Testis (tissue), 3 donors: ENCODE data around the gene INF2. TPM values are rescaled to one million over a fixed set of nuclear protein-coding genes. Genes with fewer than 3 reads are reported as not detected.

Experiments used
- DNase-seq: peaks from one replicate; pipeline ENCODE4 v3.0.0-alpha.2; 2019
- H3K27ac ChIP-seq, 2 donors: fragments of 200-600 bp; sonication (generic); one replicate each; pipeline ENCODE4 v1.5.1; 2019
- H3K27me3 ChIP-seq: fragments of 200-600 bp; sonication (generic); one replicate; pipeline ENCODE4 v1.5.1; 2019
- H3K36me3 ChIP-seq: fragments of 200-600 bp; sonication (generic); one replicate; pipeline ENCODE4 v1.5.1; 2017; ENCODE audit warnings: low read depth; ENCODE audit errors: missing control alignments
- H3K4me1 ChIP-seq: fragments of 200-600 bp; sonication (generic); one replicate; pipeline ENCODE4 v1.5.1; 2019
- H3K4me3 ChIP-seq, 2 donors: fragments of 200-600 bp; sonication (generic); one replicate each; pipeline ENCODE4 v1.5.1; 2017 to 2019
- H3K9me3 ChIP-seq: fragments of 200-600 bp; sonication (generic); one replicate; pipeline ENCODE4 v1.5.1; 2017
- POLR2A ChIP-seq: fragments of 450-650 bp; IDR thresholded peaks from one replicate; pipeline ENCODE4 v1.6.1; 2017; ENCODE audit warnings: antibody characterized with exemption, mild to moderate bottlenecking, moderate library complexity
- WGBS, 2 donors: methylation state at CpG; one replicate each; pipeline ENCODE4 v1.1.5; 2018; 5-methylcytosine and 5-hydroxymethylcytosine counted together
- intact Hi-C: fragments of 100-400 bp; cut with DNase I; formaldehyde crosslinking; loops from one replicate; pipeline ENCODE4 v1.15.1; 2023; ENCODE audit warnings: low total_unique reads
- polyA plus RNA-seq: library from polyadenylated mRNA; stranded (reverse); fragments of 350-450 nt; fragmentation: Illumina TruSeq; extraction: RNeasy Lipid Tissue Mini Kit (QIAGEN cat#74804); gene quantifications from one replicate; pipeline ENCODE4 v1.2.3, GENCODE V29; 2014; ENCODE audit warnings: low read depth, low replicate concordance; ENCODE audit not compliant: insufficient read depth
- total RNA-seq, 2 donors: library from RNA; depleted of rRNA; stranded (reverse); fragments of >200 nt; gene quantifications; one replicate each; pipeline ENCODE4 v1.2.3, GENCODE V29; 2016
- TF ChIP-seq, protein P1 (sequence below), 3 experiments: fragments of 450-650 bp in 2 of 3; fragments of 200-600 bp in 1 of 3; sonication (generic) in 1 of 3; IDR thresholded peaks; one replicate each; pipeline ENCODE4 v1.5.1; 2016 to 2019; ENCODE audit warnings: antibody characterized with exemption in 3 of 3, mild to moderate bottlenecking in 2 of 3, moderate library complexity in 1 of 3

INF2 gene
- total and polyA plus RNA-seq, 3 donors from 2014 or later: 50.5 to 328 (median 244) TPM

DNA sequence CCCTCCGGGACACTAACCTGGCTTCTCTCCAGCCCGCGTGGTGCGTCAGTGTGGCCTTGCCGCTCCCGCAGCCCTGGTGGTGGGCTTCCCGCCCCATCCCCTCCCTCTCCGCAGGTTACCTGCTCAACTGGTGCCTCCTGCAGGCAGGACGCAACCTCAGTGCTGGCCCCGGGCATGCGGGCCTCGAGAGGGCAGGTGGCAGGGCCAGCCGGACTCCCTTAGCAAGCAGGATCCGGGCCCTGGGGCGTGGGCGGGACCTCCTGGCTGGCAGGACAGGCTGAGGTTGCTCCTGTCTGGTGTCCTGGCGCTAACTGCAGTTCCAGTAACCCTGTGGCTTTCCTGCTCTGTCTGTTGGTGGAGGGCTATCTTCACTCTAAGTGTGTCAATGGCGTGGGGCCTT is 26.0 kb downstream of the INF2 start:
- H3K4me1 ChIP-seq: no peaks in the 10 kb centered on the region
- no peak overlapping the region for H3K27ac ChIP-seq
- 82 to 83% methylated on average over 7 to 18 of the region's 18 CpGs for WGBS, 2 donors
- H3K4me3 ChIP-seq: no peak overlapping the region
- no peaks in the 10 kb centered on the region for H3K9me3 ChIP-seq
- H3K27me3 ChIP-seq: no peaks in the 10 kb centered on the region
- DNase-seq: no peak
- TF ChIP-seq POLR2A: no peak
- TF ChIP-seq, protein P1, sequence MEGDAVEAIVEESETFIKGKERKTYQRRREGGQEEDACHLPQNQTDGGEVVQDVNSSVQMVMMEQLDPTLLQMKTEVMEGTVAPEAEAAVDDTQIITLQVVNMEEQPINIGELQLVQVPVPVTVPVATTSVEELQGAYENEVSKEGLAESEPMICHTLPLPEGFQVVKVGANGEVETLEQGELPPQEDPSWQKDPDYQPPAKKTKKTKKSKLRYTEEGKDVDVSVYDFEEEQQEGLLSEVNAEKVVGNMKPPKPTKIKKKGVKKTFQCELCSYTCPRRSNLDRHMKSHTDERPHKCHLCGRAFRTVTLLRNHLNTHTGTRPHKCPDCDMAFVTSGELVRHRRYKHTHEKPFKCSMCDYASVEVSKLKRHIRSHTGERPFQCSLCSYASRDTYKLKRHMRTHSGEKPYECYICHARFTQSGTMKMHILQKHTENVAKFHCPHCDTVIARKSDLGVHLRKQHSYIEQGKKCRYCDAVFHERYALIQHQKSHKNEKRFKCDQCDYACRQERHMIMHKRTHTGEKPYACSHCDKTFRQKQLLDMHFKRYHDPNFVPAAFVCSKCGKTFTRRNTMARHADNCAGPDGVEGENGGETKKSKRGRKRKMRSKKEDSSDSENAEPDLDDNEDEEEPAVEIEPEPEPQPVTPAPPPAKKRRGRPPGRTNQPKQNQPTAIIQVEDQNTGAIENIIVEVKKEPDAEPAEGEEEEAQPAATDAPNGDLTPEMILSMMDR (IDR thresholded peaks at IDR 0.05): no peak
- H3K36me3 ChIP-seq: no peaks in the 10 kb centered on the region
- intact Hi-C loops: no loop called here

DNA sequence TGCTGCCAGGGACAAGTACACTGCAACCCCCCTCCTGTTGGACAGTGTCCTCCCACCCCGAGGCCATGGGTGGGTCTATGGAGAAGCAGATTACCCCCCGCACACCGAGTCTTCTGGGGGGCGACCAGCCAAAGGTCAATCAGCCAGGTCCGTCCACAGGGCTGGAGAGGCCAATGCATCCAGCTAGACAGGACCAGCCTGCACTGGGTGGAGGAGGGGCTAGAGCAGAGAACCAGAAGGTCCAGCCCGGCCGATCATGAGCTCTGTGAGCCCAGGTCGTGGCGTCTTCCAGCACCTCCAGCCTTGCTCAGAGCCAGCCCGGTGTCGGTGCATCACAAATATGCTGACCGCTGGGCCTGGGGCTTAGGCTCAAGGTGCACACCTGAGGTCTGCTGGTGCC is 26.5 kb downstream of the INF2 start:
- Histone ChIP-seq H3K27ac (no peak overlapping the region), H3K9me3 (no peaks in the 10 kb centered on the region), H3K4me3 (no peak overlapping the region), H3K36me3 (no peaks in the 10 kb centered on the region), H3K27me3 (no peaks in the 10 kb centered on the region), H3K4me1 (no peaks in the 10 kb centered on the region)
- WGBS, 2 donors: 87% methylated on average over 12 of the region's 12 CpGs; no CpG with 5 or more reads in 1 of the 2 donors
- intact Hi-C loops: no loop called here
- TF ChIP-seq, protein P1 (IDR thresholded peaks at IDR 0.05): no peak
- no peak for TF ChIP-seq POLR2A
- DNase-seq: no peak

DNA sequence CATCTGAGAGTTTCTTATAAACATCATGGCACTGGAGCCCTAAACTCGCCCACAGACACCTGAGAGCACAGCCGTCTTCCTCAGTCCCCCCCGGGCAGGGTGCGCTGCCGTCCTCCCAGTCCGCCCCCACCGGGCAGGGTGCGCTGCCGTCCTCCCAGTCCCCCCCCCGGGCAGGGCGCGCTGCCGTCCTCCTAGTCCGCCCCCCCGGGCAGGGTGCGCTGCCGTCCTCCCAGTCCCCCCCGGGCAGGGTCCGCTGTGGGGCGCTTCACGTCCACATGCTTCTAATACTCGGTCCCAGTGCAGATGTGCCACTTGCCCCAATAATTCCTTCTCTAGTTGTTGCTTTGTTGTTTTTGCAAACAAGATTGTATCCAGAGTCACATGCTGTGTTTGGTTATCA is 27.7 kb downstream of the INF2 start:
- Histone ChIP-seq H3K36me3 (no peaks in the 10 kb centered on the region), H3K27ac (no peak overlapping the region), H3K27me3 (no peaks in the 10 kb centered on the region), H3K9me3 (no peaks in the 10 kb centered on the region), H3K4me3 (no peak overlapping the region), H3K4me1 (no peaks in the 10 kb centered on the region)
- 85 to 91% methylated on average over 22 of the region's 22 CpGs for WGBS, 2 donors
- no peak for TF ChIP-seq POLR2A
- TF ChIP-seq, protein P1 (IDR thresholded peaks at IDR 0.05): no peak
- no peak for DNase-seq
- intact Hi-C loops: no loop called here

DNA sequence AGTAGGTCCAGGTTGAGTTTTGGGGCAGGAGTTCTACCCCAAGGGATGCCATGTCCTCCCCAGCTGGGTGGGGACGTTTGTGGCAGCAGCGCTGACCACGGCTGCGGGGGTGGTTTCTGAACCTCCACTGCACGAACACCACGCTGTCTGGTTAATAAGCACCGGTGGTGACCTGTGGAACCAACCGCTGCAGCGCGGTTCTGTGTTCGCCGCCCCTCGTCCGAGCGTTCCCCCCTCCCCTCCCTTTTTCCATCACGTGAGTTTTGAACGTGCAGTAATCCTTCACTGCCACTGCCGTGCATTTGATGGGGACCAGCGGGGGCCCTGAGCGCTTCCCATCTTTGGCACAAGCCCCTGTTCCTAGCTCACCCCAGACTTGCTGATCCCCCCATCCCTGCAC is 28.2 kb downstream of the INF2 start:
- TF ChIP-seq, protein P1 (IDR thresholded peaks at IDR 0.05): no peak
- TF ChIP-seq POLR2A: no peak
- WGBS, 2 donors: 87 to 89% methylated on average over 20 of the region's 20 CpGs
- H3K27me3 ChIP-seq: no peaks in the 10 kb centered on the region
- no peaks in the 10 kb centered on the region for H3K36me3 ChIP-seq
- H3K27ac ChIP-seq: no peak overlapping the region
- no peak for DNase-seq
- H3K9me3 ChIP-seq: no peaks in the 10 kb centered on the region
- intact Hi-C loops: no loop called here
- H3K4me1 ChIP-seq: no peaks in the 10 kb centered on the region
- no peak overlapping the region for H3K4me3 ChIP-seq

DNA sequence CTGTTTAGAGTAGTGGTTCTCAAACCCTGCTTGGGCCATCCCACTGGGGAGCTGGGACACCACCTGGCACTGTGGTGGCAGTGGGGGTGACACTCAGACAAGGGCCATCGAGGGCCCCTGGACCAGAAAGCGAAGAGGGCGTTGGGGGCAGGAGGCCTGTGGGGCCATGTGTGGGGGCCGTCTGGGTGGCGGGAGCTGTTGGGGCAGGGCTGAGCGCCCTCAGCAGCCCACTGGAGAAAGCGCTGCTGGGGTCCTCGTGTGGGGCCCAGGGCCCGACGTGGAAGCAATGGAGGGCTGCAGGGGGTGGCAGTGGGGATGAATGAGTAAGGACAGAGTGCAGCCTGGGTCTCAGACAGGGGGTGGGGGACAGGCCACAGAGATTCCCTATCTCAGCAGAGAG is 28.7 kb downstream of the INF2 start:
- Histone ChIP-seq H3K36me3 (no peaks in the 10 kb centered on the region), H3K27ac (no peak overlapping the region), H3K27me3 (no peaks in the 10 kb centered on the region), H3K9me3 (no peaks in the 10 kb centered on the region), H3K4me3 (no peak overlapping the region), H3K4me1 (no peaks in the 10 kb centered on the region)
- 80 to 86% methylated on average over 7 to 10 of the region's 10 CpGs for WGBS, 2 donors
- DNase-seq: no peak
- intact Hi-C loops: no loop called here
- TF ChIP-seq, protein P1 (IDR thresholded peaks at IDR 0.05): no peak
- TF ChIP-seq POLR2A: no peak
